Muscle layer of duodenum (tissue), 2 donors: ENCODE measurements around the gene GNG7.
"Not testable (repeated sequence)": the region's sequence is repeated elsewhere in the genome, so short reads cannot be mapped to it uniquely, and the experiment has no call there.

Source experiments
- H3K27ac ChIP-seq: one replicate; pipeline ENCODE4 v1.7.0; 2013; ENCODE audit warnings: mild to moderate bottlenecking, low read length
- H3K27me3 ChIP-seq: one replicate; pipeline ENCODE4 v1.7.0; 2013; ENCODE audit warnings: low read depth, mild to moderate bottlenecking, control low read depth, low read length
- H3K36me3 ChIP-seq, 2 donors: one replicate each; pipeline ENCODE4 v1.7.0; 2013; ENCODE audit warnings: low read length in 2 of 2, control low read depth in 1 of 2, mild to moderate bottlenecking in 1 of 2; ENCODE audit not compliant: insufficient read depth in 2 of 2, control insufficient read depth in 1 of 2
- H3K4me1 ChIP-seq, 2 donors: one replicate each; pipeline ENCODE4 v1.7.0; 2013; ENCODE audit warnings: low read length in 2 of 2, mild to moderate bottlenecking in 2 of 2, control low read depth in 1 of 2, moderate library complexity in 1 of 2; ENCODE audit not compliant: insufficient read depth in 2 of 2, control insufficient read depth in 1 of 2
- H3K4me3 ChIP-seq, 2 donors: one replicate each; pipeline ENCODE4 v1.7.0; 2013; ENCODE audit warnings: low read length in 2 of 2, low read depth in 1 of 2, mild to moderate bottlenecking in 1 of 2
- H3K9me3 ChIP-seq, 2 donors: one replicate each; pipeline ENCODE4 v1.7.0; 2013; ENCODE audit warnings: low read length in 2 of 2, control low read depth in 1 of 2, mild to moderate bottlenecking in 1 of 2; ENCODE audit not compliant: control insufficient read depth in 1 of 2
- donor health status: healthy.

GNG7 gene

GRCh38 chr19:2532252-2533071, 170.0 kb downstream of the GNG7 start:
- Histone ChIP-seq H3K27ac (no peak overlapping the region), H3K36me3 (no peaks in the 10 kb centered on the region), H3K4me3 (no peak overlapping the region), H3K9me3 (no peaks in the 10 kb centered on the region), H3K4me1 (no peaks in the 10 kb centered on the region), H3K27me3 (no peaks in the 10 kb centered on the region)

DNA sequence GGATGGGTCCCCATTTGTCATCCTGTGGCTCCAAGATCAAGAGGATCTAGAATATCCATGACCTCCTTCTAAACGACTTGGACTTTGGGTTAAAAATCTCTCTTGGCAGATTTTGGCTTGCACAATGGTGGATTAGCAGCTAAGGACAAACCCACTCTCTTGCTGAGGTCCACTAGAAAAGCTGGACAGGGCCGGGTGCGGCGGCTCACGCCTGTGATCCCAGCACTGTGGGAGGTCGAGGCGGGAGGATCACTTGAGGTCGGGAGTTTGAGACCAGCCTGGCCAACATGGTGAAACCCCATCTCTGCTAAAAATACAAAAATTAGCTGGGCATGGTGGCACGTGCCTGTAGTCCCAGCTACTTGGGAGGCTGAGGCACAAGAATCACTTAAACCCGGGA, 172.6 kb downstream of the GNG7 start:
- not testable (repeated sequence) for H3K4me1 ChIP-seq, H3K9me3 ChIP-seq, H3K27ac ChIP-seq, H3K4me3 ChIP-seq, H3K36me3 ChIP-seq, H3K27me3 ChIP-seq

- Histone ChIP-seq H3K27ac (no peak overlapping the region), H3K4me3 (no peak overlapping the region), H3K4me1 (no peaks in the 10 kb centered on the region), H3K27me3 (no peaks in the 10 kb centered on the region), H3K36me3 (no peaks in the 10 kb centered on the region), H3K9me3 (no peaks in the 10 kb centered on the region)
Observed at GRCh38 chr19:2529473-2529918, 173.0 kb downstream of the GNG7 start.

DNA sequence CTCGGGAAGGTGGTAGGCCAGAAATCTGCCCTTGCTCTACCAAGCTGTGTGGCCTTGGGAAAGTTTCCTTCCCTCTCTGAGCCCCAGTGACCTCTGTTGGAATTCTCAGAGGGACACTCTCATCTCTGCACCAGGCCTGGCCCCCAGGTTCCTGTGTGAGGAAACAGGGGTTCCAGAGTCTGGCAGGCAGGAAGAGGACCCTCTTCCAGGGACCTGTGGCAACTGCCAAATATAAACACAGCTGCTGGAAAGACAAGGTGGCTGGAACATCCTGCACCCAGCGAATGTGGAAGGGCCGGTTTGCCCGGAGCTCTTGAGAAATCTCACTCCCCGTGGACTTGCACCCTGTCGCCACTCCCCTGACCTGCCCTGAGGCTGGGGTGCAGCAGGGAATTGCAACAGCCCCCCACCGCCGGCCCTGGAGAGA, 173.8 kb downstream of the GNG7 start:
- Histone ChIP-seq H3K27ac (no peak overlapping the region), H3K9me3 (no peaks in the 10 kb centered on the region), H3K36me3 (no peaks in the 10 kb centered on the region), H3K4me1 (peaks cover 0 to 5% of the 10 kb centered on the region in 2 donors), H3K4me3 (no peak overlapping the region), H3K27me3 (no peaks in the 10 kb centered on the region)

- H3K4me1 ChIP-seq, result peaks cover 0 to 5% of the 10 kb centered on the region in 2 donors
- H3K36me3 ChIP-seq, result no peaks in the 10 kb centered on the region
- no peaks in the 10 kb centered on the region for H3K27me3 ChIP-seq
- H3K27ac ChIP-seq, result no peak overlapping the region
- H3K4me3 ChIP-seq, result no peak overlapping the region
- no peaks in the 10 kb centered on the region for H3K9me3 ChIP-seq
Observed at GRCh38 chr19:2527686-2528085, 174.8 kb downstream of the GNG7 start.

DNA sequence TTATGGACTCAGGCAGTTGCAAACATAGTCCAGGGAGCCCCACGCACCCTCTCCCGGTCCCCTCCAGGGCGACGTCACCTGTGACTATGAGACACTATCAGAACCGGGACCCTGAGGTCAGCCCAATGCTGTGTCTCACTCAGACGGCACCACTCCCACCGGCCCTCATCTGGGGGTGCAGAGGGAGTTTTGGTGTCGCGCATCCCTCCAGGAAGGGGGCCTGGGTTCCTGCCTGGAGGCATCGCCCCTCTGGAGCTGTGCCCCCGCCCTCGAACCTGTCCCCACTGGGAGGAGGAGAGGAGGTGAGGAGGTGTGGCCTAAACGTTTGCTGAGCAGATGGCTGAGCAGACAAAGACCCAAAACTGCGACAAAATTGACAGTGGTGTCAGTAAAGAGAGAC, 175.3 kb downstream of the GNG7 start:
- Histone ChIP-seq H3K4me3 (no peak overlapping the region), H3K9me3 (no peaks in the 10 kb centered on the region), H3K27me3 (no peaks in the 10 kb centered on the region), H3K27ac (no peak overlapping the region), H3K4me1 (peaks cover 0 to 5% of the 10 kb centered on the region in 2 donors), H3K36me3 (no peaks in the 10 kb centered on the region)

DNA sequence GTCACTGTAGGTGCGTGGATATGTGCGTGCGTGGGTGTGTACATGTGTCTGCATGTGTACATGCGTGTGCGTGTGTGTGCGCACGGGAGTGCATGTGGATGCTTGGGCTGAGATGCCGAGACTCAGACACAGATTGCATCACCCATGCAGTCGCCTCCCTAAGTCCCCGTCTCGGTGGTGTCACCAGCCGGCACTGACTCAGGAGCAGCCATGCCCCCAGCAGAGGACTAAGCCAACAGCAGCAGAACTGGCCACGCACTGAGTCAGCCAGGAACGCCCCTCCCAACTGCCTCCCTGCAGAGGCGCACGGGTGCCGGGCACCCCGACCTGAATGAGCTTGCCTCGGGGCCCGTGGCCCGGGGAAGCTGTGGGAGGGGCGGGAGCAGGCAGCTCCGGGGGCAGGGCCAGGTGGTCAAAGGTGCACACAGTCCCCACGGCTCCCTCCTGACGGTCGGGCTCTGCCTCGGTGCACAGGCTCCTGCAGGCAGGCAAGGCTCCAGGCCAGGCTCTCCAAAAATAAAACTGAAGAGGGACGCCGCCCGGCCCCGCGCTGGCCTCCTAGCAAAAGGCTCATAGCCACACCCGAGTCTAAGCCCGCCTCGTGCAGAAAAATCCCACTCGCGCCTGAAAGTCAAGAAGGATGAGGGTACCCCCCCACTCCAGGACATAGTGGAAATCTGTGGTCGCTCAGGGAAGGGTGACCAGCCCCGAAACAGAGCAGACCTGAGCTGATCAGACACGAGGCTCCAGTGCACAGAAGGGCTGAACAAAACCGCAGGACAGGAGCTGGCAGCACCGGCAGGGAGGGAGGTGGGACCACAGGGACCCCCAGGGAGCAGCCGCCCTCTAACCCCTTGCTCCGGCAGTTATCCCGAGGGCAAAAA, 177.4 kb downstream of the GNG7 start:
- H3K27me3 ChIP-seq, result no peaks in the 10 kb centered on the region
- no peak overlapping the region for H3K27ac ChIP-seq
- H3K36me3 ChIP-seq, result no peaks in the 10 kb centered on the region
- no peaks in the 10 kb centered on the region for H3K9me3 ChIP-seq
- H3K4me1 ChIP-seq, result peaks cover 0 to 5% of the 10 kb centered on the region in 2 donors
- H3K4me3 ChIP-seq, result no peak overlapping the region

DNA sequence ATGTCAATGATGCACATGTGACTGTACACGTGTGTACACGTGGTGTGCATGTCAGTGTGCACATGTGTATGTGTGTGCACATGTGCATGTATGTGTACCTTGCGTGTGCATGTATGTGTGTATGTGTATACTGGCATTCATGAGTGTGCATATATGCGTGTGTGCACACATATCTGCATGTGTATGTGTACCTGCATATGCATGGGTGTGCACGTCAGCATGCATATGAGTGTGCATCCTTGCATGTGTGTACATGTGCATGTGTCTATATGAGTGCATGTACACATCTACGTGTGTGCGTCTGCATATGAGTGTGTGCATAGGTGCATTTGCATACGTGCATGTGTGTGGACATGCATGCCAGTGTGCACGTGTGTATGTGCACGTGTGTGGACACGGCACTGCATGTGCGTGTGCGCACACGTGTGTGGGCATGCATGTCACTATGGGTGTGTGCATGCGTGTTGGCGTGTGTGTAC, 178.1 kb downstream of the GNG7 start:
- Histone ChIP-seq H3K36me3 (no peaks in the 10 kb centered on the region), H3K27ac (no peak overlapping the region), H3K4me3 (no peak overlapping the region), H3K4me1 (peaks cover 0 to 5% of the 10 kb centered on the region in 2 donors), H3K27me3 (no peaks in the 10 kb centered on the region), H3K9me3 (no peaks in the 10 kb centered on the region)

DNA sequence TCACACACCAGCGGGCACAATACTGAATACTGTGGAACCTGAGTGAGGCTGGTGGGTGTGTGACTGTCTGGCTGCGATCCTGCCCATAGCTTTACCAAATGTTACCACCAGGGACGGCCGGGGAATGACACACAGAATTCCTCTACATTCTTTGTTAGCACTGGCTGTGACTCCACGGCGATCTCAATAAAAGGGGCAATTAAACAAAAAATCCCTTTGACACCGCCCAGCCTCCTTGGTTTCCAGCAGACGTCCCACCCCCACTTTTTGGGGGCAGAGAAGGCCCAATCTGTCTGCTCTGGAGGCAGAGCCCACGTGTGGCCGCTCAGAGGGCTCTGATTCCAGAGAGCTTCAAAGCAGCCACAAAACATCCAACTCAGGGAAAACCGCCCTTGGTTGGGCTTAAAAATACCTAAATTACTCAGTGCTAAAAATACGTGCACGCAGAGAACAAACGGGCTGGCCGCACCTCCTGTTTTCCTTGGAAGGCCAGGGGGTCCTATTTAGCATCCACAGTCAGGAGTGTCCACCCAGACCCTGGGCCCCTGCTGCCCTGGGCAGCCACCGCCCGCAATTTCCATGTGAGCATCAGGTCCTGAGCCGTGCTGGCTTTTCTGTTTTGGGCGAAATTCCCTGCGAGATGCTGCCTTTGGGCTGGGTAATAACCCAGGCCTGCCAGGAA, 178.7 kb downstream of the GNG7 start:
- Histone ChIP-seq H3K36me3 (no peaks in the 10 kb centered on the region), H3K9me3 (no peaks in the 10 kb centered on the region)

DNA sequence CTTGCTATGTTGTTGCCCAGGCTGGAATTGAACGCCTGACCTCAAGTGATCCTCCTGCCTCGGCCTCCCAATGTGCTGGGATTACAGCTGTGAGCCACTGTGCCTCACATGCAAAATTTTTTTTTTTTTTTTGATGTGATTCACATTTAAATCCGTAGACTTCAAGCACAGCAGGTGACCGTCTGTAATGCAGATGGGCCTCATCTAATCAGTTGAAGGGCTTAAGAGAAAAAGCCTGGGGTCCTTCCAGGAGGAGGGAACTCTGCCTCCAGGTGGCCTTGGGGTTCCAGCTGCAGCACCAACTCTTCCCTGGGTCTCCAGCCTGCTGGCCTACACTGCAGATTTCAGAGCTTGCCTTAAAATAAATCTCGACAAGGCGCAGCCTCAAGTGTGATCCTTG, 183.0 kb downstream of the GNG7 start:
- Histone ChIP-seq H3K9me3 (no peaks in the 10 kb centered on the region), H3K4me3 (no peak overlapping the region), H3K36me3 (no peaks in the 10 kb centered on the region), H3K27me3 (no peaks in the 10 kb centered on the region), H3K27ac (no peak overlapping the region), H3K4me1 (peaks cover 0 to 5% of the 10 kb centered on the region in 2 donors)

More for the DNA sequence above, 178.7 kb downstream of the GNG7 start:
- Histone ChIP-seq H3K4me1 (peaks cover 0 to 5% of the 10 kb centered on the region in 2 donors), H3K27ac (no peak overlapping the region), H3K4me3 (no peak overlapping the region), H3K27me3 (no peaks in the 10 kb centered on the region)

DNA sequence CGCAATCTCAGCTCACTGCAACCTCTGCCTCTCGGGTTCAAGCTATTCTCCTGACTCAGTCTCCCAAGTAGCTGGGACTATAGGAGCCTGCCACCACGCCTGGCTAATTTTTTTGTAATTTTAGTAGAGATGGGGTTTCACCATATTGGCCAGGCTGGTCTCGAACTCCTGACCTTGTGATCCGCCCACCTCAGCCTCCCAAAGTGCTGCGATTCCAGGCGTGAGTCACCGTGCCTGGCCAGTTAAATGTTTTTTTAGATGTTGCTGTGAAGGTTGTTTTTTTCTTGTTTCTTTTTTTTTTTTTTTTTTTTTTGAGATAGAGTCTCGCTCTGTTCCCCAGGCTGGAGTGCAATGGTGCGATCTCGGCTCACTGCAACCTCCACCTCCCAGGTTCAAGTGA, 183.6 kb downstream of the GNG7 start:
- not testable (repeated sequence) for H3K36me3 ChIP-seq, H3K4me3 ChIP-seq, H3K27me3 ChIP-seq, H3K9me3 ChIP-seq, H3K4me1 ChIP-seq, H3K27ac ChIP-seq
